CD1c-positive myeloid dendritic cell (primary cell): ENCODE data around the gene RBMY1J.
"Not testable (repeated sequence)": the region's sequence is repeated elsewhere in the genome, so short reads cannot be mapped to it uniquely, and the experiment has no call there.

Experiments
- DNase-seq: peaks from one replicate; pipeline ENCODE4 v3.0.0-alpha.2; 2016; ENCODE audit errors: extremely low spot score

RBMY1J gene

GRCh38 chrY:22403110-22403509 is at the start of gene RBMY1J:
Gene RBMY1J, plus strand, starts transcription at chrY:22403410. Its CDS starts 2,038 bp downstream, at chrY:22405448.
- DNase-seq = not testable (repeated sequence)

DNA sequence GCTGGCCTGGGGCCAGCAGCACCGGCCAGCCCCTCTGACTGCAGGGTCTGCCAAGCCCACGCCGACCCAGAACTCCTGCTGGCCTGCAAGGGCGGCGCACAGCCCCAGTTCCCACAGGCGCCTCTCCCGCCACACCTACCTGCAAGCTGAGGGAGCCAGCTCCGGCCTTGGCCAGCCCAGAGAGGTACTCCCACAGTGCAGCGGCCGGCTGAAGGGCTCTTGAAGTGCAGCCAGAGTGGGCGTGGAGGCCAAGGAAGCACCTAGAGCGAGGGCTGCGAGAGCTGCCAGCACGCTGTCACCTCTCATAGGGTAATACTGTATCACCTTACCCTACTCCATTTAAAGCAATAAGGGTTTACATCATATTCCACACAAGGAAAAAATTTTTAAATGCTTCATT is 35.8 kb upstream of the RBMY1J start:
- DNase-seq = no peak

DNA sequence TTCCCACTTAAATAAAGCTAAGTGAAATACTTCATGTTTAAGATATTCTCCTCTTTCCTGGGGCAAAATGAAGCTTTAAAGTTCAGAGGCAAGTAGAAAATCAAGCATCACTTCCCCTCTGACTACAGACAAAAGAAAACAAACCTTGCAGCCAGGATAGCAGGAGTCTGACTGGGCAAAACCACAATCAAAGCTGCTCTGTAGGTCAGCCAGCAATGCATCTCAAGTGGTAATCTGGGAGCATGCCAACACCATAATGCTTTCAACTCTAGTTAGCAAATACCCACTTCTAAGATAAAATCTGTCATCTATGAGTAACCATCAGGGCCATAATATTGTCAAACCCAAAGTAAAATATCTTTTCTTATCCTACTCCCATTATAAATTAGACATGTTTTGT is 32.6 kb upstream of the RBMY1J start:
- no peak for DNase-seq

GRCh38 chrY:22373494-22373893 is 29.7 kb upstream of the RBMY1J start:
- no peak for DNase-seq

- not testable (repeated sequence) for DNase-seq
These were observed 41.6 kb downstream of the RBMY1J start for GRCh38 chrY:22444718-22445396.

GRCh38 chrY:22455522-22455921 is 52.3 kb downstream of the RBMY1J start:
- not testable (repeated sequence) for DNase-seq

- DNase-seq = not testable (repeated sequence)
These were observed 58.8 kb downstream of the RBMY1J start for GRCh38 chrY:22461962-22462361.
